Peyer's patch (tissue), 4 donors: ENCODE results near the gene MYORG.

Experiments used
- POLR2A ChIP-seq, 2 donors: fragments of 450-650 bp; IDR thresholded peaks; one replicate each; pipeline ENCODE4 v1.5.1; 2017; ENCODE audit warnings: antibody characterized with exemption in 2 of 2, mild to moderate bottlenecking in 2 of 2, moderate library complexity in 2 of 2
- TF ChIP-seq, protein P1 (sequence below), 6 experiments: fragments of 450-650 bp in 4 of 6; fragments of 200-600 bp in 2 of 6; sonication (generic) in 1 of 6; IDR thresholded peaks; one replicate each; pipeline ENCODE4 v1.5.1; 2017 to 2019; ENCODE audit warnings: antibody characterized with exemption in 6 of 6, mild to moderate bottlenecking in 3 of 6, moderate library complexity in 1 of 6

DNA sequence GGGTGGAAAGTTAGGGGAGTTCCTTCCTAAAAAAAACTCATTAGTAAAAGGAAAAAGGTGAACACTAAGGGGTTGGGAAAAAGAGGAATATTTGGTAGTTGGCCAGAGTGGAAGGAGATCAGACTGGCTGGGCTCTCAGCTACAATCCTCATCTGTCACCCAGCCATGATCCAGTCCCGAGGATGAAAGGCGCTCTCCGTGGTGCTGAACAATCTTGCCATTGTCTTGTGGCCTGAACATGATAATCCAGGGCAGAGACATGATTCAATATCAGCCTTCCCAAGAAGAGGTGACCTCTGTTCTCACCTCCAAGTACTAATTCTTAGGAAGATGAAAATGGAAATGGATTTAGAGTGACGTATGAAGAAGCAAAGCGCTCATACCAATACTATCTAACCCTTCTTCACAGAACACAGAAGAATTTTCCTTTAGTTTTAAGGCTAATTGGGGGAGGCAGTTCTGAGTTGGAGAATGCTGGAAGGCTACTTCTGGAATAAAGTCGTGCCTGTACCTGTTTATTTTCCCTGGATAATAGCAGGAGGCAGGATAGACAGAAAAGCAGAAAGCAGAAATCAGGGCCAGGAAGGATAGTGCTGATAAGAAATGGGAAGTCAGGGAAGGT is 36.6 kb upstream of the MYORG start:
- TF ChIP-seq POLR2A (IDR thresholded peaks at IDR 0.05), result no peak
- TF ChIP-seq, protein P1, sequence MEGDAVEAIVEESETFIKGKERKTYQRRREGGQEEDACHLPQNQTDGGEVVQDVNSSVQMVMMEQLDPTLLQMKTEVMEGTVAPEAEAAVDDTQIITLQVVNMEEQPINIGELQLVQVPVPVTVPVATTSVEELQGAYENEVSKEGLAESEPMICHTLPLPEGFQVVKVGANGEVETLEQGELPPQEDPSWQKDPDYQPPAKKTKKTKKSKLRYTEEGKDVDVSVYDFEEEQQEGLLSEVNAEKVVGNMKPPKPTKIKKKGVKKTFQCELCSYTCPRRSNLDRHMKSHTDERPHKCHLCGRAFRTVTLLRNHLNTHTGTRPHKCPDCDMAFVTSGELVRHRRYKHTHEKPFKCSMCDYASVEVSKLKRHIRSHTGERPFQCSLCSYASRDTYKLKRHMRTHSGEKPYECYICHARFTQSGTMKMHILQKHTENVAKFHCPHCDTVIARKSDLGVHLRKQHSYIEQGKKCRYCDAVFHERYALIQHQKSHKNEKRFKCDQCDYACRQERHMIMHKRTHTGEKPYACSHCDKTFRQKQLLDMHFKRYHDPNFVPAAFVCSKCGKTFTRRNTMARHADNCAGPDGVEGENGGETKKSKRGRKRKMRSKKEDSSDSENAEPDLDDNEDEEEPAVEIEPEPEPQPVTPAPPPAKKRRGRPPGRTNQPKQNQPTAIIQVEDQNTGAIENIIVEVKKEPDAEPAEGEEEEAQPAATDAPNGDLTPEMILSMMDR (IDR thresholded peaks at IDR 0.05), result no peak
